ENCODE measurements around the gene LIN9. TPM values are rescaled to one million over a fixed set of nuclear protein-coding genes. Genes with fewer than 3 reads are reported as not detected.
A peak's percentile ranks its signal among the peaks of the same experiment; 100 is the strongest.

Gene LIN9
- total and polyA plus RNA-seq, 10 of the 15 experiments (the other 5 are each of a cell fraction or from before 2014, with no cell fraction given): 5.9 to 13.5 (median 8.3) TPM

DNA sequence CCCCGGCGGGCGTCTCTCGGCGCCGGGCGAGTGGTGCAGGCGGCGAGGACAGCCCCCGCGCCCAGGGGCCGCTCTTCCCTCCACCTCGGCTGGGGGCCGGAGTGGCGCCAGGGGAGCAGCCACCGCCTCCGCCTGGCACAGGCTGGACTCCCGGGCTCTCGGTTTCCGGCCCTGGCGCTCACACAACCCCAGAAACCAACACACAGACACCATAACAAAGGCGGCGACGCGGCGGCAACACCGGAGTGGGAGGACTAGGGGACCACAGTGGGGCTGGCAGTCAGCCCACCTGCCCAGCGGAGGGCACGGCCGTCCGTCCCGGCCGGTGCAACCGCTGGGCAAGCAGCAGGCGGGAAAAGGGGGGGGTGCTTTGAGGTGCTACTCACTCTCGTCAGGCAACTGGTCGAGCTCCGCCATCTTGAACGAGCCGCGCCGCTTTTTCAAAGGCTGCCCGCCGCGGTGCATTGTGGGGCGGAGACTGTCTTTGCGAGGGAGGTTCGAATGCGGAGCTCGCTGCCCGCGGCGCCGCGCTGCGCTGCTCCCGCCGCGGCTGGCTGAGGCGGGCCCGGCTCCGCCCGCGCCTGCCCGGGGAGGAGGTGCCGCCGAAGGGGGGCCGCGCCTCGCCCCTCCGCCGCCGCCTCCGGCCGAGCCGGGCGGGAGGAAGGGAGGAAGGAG is at the start of gene LIN9 (continued):
- TF ChIP-seq, protein P1, sequence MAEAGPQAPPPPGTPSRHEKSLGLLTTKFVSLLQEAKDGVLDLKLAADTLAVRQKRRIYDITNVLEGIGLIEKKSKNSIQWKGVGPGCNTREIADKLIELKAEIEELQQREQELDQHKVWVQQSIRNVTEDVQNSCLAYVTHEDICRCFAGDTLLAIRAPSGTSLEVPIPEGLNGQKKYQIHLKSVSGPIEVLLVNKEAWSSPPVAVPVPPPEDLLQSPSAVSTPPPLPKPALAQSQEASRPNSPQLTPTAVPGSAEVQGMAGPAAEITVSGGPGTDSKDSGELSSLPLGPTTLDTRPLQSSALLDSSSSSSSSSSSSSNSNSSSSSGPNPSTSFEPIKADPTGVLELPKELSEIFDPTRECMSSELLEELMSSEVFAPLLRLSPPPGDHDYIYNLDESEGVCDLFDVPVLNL (IDR thresholded peaks at IDR 0.05; ENCODE audit: low read depth, low read length): peak; percentile 94
- TF ChIP-seq NR2C1 (IDR thresholded peaks at IDR 0.05) (0 out of 2 replicates have a peak, but pooled peaks have one; percentile 16), MTA3 (IDR thresholded peaks at IDR 0.05; ENCODE audit: borderline replicate concordance, low read length) (no peak), RB1 (IDR thresholded peaks at IDR 0.05; ENCODE audit: borderline replicate concordance) (peak; percentile 78; the same call in 1 of the 2 replicates), IKZF1 (conservative IDR thresholded peaks at IDR 0.05) (peak; percentile 82), POLR2A (IDR thresholded peaks at IDR 0.05; ENCODE audit: low read depth, low read length) (peak; percentile 92), NBN (IDR thresholded peaks at IDR 0.05) (peak; percentile 71), POU2F2 (IDR thresholded peaks at IDR 0.05; ENCODE audit: borderline replicate concordance, low read depth, low read length) (0 out of 3 replicates have a peak, but pooled peaks have one; percentile 28), HCFC1 (IDR thresholded peaks at IDR 0.05; ENCODE audit: low read length) (peak; percentile 49), CEBPB (IDR thresholded peaks at IDR 0.05; ENCODE audit: borderline replicate concordance in 1 of 2, low read depth in 2 of 2, low read length in 2 of 2) (no peak), LARP7 (IDR thresholded peaks at IDR 0.05) (peak; percentile 17; the same call in 1 of the 2 replicates), NR2F1 (conservative IDR thresholded peaks at IDR 0.05) (0 out of 2 replicates have a peak, but pooled peaks have one; percentile 17), TAF1 (IDR thresholded peaks at IDR 0.05; ENCODE audit: borderline replicate concordance, low read depth, low read length) (peak; percentile 91), SIN3A (IDR thresholded peaks at IDR 0.05; ENCODE audit: low read depth, low read length) (peak; percentile 98), HDGF (IDR thresholded peaks at IDR 0.05) (0 out of 2 replicates have a peak, but pooled peaks have one; percentile 46)
- TF ChIP-seq, protein P2, sequence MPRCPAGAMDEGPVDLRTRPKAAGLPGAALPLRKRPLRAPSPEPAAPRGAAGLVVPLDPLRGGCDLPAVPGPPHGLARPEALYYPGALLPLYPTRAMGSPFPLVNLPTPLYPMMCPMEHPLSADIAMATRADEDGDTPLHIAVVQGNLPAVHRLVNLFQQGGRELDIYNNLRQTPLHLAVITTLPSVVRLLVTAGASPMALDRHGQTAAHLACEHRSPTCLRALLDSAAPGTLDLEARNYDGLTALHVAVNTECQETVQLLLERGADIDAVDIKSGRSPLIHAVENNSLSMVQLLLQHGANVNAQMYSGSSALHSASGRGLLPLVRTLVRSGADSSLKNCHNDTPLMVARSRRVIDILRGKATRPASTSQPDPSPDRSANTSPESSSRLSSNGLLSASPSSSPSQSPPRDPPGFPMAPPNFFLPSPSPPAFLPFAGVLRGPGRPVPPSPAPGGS (IDR thresholded peaks at IDR 0.05; ENCODE audit: borderline replicate concordance, insufficient read depth, low read depth, low read length, poor library complexity, severe bottlenecking): no peak
- TF ChIP-seq, protein P3, sequence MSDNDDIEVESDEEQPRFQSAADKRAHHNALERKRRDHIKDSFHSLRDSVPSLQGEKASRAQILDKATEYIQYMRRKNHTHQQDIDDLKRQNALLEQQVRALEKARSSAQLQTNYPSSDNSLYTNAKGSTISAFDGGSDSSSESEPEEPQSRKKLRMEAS (IDR thresholded peaks at IDR 0.05; ENCODE audit: low read depth, low read length): peak; percentile 88
- TF ChIP-seq, protein P4, sequence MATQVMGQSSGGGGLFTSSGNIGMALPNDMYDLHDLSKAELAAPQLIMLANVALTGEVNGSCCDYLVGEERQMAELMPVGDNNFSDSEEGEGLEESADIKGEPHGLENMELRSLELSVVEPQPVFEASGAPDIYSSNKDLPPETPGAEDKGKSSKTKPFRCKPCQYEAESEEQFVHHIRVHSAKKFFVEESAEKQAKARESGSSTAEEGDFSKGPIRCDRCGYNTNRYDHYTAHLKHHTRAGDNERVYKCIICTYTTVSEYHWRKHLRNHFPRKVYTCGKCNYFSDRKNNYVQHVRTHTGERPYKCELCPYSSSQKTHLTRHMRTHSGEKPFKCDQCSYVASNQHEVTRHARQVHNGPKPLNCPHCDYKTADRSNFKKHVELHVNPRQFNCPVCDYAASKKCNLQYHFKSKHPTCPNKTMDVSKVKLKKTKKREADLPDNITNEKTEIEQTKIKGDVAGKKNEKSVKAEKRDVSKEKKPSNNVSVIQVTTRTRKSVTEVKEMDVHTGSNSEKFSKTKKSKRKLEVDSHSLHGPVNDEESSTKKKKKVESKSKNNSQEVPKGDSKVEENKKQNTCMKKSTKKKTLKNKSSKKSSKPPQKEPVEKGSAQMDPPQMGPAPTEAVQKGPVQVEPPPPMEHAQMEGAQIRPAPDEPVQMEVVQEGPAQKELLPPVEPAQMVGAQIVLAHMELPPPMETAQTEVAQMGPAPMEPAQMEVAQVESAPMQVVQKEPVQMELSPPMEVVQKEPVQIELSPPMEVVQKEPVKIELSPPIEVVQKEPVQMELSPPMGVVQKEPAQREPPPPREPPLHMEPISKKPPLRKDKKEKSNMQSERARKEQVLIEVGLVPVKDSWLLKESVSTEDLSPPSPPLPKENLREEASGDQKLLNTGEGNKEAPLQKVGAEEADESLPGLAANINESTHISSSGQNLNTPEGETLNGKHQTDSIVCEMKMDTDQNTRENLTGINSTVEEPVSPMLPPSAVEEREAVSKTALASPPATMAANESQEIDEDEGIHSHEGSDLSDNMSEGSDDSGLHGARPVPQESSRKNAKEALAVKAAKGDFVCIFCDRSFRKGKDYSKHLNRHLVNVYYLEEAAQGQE (IDR thresholded peaks at IDR 0.05; ENCODE audit: low read depth, low read length): no peak
- TF ChIP-seq, protein P5, sequence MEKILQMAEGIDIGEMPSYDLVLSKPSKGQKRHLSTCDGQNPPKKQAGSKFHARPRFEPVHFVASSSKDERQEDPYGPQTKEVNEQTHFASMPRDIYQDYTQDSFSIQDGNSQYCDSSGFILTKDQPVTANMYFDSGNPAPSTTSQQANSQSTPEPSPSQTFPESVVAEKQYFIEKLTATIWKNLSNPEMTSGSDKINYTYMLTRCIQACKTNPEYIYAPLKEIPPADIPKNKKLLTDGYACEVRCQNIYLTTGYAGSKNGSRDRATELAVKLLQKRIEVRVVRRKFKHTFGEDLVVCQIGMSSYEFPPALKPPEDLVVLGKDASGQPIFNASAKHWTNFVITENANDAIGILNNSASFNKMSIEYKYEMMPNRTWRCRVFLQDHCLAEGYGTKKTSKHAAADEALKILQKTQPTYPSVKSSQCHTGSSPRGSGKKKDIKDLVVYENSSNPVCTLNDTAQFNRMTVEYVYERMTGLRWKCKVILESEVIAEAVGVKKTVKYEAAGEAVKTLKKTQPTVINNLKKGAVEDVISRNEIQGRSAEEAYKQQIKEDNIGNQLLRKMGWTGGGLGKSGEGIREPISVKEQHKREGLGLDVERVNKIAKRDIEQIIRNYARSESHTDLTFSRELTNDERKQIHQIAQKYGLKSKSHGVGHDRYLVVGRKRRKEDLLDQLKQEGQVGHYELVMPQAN (conservative IDR thresholded peaks at IDR 0.05): peak; percentile 98
- TF ChIP-seq, protein P6, sequence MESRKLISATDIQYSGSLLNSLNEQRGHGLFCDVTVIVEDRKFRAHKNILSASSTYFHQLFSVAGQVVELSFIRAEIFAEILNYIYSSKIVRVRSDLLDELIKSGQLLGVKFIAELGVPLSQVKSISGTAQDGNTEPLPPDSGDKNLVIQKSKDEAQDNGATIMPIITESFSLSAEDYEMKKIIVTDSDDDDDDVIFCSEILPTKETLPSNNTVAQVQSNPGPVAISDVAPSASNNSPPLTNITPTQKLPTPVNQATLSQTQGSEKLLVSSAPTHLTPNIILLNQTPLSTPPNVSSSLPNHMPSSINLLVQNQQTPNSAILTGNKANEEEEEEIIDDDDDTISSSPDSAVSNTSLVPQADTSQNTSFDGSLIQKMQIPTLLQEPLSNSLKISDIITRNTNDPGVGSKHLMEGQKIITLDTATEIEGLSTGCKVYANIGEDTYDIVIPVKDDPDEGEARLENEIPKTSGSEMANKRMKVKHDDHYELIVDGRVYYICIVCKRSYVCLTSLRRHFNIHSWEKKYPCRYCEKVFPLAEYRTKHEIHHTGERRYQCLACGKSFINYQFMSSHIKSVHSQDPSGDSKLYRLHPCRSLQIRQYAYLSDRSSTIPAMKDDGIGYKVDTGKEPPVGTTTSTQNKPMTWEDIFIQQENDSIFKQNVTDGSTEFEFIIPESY (IDR thresholded peaks at IDR 0.05): no peak

Measured in GM12878 (cell line).